Non-pigmented ciliary epithelial cell (primary cell): ENCODE data around the gene CEP131.

ENCODE experiments used
- DNase-seq: peaks from one replicate; pipeline ENCODE4 v3.0.0-alpha.2; 2010; ENCODE audit warnings: low read depth

CEP131 gene

GRCh38 chr17:81223762-81224130, 981 bp upstream of the CEP131 start:
- DNase-seq = no peak

DNA sequence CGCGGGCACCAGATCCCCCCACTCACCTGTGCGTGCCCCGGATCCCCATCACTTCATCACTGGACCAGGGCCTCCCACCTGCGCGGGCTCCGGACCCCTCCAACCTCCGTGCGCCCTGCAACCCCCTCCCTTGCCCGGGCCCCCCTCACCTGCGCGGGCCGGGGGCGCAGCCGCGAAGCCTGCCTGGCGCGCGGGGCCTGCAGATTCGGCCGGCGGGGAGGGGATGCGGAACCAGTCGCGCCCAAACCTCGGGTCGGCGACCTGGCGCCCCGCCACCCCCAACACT, 202 bp downstream of the CEP131 start:
- no peak for DNase-seq

DNA sequence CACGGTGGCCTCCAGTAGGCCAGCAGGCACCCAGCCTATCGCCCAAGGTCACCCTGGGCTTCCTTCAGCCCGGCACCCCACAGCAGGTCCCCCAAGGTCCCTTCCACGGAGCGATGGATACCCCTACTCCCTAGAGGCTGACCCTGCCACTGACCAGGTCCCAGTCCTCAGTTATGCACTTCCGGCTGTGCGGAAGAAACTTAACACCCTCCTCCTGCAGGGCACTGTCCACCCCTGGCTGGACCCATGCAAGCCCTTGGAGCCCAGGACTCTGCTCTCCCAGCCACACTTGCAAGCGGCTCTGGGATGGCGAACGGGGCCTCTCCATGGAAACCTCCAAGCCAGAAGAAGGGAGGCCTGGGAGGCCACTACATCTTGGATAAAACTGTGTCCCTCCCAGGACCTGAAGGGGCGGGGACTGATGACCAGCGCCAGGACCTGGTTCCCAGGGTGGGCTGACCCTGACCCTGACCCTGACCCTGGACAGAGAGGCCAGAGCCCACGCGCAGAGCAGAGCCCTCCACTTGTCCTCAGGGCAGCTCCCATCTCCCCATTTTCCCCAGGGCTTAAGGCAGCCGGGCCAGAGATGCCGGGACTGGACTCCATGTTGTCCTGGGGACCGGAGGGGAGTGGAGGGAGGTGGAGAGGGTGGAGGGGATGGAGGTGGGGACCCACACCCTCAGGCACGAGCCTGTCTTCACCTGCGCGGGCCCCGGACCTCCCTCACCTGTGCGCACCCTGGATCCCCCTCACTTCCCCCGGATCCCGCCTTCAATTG, 734 bp downstream of the CEP131 start:
- DNase-seq = no peak

- no peak for DNase-seq
Measured at GRCh38 chr17:81221371-81221841, 1.4 kb downstream of the CEP131 start.

DNA sequence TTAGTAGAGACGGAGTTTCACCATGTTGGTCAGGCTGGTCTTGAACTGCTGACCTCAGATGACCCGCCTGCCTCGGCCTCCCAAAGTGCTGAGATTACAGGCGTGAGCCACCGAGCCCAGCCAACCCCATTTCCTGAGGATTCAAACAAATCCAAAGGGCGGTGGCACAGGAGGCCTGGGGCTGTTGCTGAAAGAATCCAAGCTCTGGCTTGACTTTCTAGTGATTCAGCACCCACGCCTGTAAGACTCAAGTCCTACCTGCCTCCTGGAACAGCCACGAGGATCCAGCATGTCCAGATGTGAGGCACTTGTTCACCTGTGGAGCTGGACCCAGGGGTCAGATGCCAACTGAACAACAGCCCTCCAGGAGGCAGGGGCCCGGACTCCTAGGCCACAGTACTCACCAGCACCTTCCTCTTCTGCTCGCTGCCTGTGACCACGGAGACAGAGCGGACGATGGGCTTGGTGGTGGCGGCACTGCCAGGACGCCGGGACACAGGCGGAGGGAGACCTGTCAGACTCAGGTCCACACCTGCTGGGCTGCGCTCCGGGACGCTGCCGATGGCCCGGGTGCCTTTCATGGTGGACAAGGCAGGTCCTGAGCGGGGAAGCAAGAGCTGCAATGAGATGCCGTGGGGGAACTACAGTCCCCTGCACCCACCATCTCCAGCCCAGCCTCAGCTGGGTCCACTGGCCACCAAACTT, 3.1 kb downstream of the CEP131 start:
- no peak for DNase-seq

GRCh38 chr17:81218991-81219390, 3.8 kb downstream of the CEP131 start:
- DNase-seq = no peak

- DNase-seq = no peak
Measured at GRCh38 chr17:81218459-81218858, 4.3 kb downstream of the CEP131 start.

DNA sequence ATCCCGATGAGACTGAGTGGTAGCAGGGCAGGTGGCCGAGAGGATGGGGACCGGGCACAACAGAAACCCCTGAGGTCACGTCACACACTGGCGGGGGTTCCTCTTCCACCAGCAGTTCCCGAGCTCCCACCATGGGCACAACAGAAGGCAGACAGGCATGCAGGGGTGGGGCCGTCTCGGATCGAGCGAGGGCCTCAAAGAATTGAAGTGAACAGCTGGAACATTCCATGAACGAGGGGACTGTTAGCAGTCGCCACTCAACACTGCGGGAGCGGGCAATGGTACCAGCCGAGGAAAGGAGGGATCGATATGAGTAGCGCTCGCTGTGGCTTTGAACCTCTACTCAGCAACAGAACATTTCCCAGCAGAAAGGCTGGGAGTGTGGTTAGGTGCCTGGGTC, 5.3 kb downstream of the CEP131 start:
- DNase-seq = no peak

DNA sequence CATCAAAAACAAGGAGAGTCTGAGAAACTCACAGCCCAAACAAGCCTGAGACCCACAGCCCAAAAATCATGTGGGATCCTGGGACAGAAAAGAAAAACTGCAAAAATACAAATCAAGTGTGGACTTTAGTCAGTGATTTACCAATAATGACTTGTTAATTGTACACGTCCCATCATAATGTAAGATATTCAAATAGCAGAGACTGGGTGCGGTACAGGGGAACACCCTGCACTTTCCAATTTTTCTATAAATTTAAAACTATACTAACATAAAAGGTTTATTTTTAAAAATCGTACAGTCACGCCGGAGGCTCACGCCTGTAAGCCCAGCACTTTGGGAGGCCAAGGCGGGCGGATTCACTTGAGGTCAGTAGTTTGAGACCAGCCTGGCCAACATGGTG, 8.8 kb downstream of the CEP131 start:
- DNase-seq = no peak

DNA sequence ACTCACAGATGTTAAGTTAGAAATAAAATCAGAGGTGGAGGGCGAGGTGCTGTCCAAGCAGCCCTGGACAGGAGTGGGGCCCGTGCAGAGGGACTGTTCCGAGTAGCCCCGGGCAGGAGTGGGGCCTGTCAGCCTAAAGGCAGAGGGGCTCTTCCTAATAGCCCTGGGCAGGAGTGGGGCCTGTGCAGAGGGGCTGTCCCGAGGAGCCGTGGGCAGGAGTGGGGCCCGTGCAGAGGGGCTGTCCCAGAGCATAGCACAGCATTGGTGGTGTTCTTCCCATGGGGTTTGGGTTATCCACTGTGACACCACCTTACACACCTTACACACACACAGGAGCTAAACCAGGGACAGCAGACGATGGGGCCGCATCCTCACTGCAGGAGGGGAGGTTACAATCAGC, 10.4 kb downstream of the CEP131 start:
- no peak for DNase-seq

GRCh38 chr17:81210868-81211267, 11.9 kb downstream of the CEP131 start:
- DNase-seq = no peak

DNA sequence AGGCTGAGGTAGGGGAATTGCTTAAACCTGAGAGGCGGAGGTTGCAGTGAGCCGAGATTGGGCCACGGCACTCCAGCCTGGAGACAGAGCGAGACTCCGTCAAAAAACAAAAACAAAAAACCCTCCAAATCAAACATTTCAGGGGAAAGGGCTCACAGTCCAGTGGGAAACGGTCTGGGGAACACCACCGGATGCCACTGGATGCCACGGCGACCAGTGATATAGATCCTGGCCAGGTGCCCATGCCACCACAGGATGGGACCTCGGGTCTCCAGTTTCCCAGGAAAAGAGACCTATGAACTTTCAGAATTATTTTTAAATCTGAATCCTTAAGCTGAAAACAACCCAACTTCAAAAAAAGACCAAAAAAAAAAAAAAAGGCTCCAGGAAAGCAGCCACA, 12.3 kb downstream of the CEP131 start:
- no peak for DNase-seq

DNA sequence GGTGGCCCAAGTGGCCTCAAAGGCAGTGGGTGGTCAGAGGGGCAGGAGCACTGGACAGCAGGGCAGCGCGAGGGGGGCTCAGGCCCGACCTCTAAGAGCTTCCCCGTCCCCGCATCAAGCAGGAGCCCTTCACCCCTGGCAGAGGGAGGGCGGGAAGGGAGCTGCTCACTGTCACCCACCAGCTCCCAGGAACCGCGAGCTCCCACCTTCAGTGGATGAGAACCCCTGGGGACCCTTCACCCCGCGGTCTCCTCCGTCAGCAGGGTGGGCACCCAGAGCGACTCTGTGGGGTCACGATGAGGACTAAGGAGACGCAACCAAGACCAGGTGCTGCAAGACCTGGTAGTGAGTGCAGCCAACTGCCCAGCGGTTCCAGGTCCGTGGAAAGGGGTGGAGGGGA, 13.6 kb downstream of the CEP131 start:
- DNase-seq = no peak

- DNase-seq = no peak
Measured at GRCh38 chr17:81208651-81209050, 14.1 kb downstream of the CEP131 start.

DNA sequence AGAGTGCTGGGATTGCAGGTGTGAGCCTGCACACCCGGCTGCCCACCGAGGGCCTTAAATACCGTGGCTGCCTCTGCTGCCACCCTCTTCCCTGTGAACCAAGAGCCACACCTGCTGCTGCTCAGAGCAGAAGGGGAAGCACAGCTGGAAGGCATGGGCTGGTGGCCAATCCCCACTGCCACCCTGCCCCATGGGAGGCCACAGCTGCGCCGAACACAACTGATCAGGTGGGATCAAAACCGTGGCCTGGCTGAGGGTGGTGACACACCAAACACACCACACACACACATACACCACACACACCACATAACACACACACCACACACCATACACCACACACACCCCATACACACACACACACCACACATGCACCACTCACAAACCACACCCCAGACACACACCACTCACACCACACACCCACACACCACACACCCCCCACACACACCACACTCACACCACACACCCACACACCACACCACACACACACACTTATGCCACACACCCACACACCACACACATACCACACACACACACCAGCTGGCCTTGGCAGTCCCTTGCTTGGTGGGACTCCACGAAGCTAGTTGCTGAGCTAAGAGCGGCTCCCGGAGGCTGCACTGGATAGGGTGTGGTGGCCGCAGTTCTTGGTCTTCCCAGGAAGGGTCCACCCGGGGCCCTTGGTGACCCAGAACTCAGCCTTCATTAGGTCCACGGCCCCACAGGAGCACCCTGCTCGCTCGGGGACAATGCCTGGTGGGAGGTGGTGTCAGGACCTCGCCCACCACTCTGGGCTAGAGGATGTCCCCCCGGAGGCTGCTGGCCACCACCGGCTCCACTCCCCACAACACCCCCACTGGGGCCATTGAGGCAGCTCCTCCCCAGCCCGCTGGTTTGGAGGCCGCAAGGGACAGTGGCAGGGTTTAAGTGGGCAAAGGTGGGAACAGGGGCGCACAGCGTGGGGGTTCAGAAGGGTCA, 14.9 kb downstream of the CEP131 start:
- no peak for DNase-seq

GRCh38 chr17:81206657-81207056, 16.1 kb downstream of the CEP131 start:
- no peak for DNase-seq

DNA sequence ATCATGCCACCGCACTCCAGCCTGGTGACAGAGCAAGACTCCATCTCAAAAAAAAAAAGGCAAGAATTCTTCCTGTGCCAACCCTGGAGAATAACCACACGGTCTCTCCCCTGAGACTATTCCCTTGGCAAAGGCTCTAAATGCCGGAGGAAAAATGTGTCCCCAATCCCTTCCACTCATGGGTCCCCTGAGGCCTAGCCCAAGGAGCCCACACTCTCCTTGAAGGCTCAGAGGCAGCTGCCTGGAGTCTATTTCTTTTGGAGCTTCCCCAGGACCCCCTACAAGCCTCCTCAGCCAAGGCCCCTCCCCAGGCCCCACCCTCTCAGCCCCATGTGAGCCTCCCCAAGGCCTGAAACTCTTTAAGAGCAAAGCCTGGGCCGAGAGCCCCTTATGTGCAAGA, 16.6 kb downstream of the CEP131 start:
- DNase-seq = no peak

DNA sequence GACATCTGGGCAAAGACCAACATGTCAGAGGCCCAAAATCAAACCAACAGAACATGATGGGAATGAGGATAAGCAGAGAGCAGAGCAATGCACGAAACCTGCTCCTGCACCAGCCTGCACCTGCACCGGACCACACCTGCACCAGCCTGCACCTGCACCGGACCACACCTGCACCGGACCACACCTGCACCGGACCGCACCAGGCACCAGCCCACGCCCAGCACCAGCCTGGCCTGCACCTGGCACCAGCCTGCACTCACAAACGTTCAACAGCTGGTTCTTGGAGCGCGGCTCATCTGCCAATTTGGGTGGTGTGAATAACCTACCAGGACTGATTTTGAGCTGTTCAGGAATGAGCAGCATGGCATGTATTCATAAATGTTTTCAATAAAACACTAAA, 18.2 kb downstream of the CEP131 start:
- DNase-seq = no peak

DNA sequence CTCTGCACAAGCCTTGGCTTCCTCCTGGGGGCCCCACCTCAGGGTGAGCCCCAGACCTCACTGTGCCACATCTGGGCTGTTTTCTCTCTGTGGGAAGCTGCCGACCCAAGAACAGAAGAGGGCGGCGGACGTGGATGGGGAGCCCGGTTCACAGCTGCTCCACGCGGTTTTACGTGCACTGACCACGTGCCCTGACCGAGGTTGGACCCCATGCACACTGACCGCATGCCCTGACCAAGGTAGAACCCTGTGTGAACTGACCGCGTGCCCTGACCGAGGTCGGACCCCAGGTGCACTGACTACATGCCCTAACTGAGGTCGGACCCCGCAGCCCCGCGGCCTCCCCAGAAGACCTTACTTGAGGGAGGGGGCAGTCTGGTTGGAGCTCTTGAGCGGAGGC, 19.6 kb downstream of the CEP131 start:
- DNase-seq = no peak

DNA sequence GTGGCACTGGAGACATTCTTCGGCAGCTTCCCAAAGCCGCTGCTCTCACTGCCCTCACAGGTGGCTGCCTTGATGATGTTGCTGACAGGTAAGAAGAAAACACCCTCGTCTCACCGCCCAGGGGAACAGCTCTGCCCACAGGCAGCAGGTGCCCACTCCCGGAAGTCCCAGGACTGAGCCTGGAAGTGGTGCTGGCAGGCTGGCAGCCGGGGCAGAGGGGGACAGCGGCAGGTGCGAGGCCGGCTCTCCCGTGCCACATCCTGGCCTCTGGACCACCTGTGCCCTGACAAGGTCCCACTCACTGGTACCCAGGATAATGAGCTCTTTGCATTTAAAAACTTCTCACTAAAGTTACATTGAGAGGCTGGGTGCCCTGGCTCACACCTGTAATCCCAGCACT, 20.4 kb downstream of the CEP131 start:
- no peak for DNase-seq

DNA sequence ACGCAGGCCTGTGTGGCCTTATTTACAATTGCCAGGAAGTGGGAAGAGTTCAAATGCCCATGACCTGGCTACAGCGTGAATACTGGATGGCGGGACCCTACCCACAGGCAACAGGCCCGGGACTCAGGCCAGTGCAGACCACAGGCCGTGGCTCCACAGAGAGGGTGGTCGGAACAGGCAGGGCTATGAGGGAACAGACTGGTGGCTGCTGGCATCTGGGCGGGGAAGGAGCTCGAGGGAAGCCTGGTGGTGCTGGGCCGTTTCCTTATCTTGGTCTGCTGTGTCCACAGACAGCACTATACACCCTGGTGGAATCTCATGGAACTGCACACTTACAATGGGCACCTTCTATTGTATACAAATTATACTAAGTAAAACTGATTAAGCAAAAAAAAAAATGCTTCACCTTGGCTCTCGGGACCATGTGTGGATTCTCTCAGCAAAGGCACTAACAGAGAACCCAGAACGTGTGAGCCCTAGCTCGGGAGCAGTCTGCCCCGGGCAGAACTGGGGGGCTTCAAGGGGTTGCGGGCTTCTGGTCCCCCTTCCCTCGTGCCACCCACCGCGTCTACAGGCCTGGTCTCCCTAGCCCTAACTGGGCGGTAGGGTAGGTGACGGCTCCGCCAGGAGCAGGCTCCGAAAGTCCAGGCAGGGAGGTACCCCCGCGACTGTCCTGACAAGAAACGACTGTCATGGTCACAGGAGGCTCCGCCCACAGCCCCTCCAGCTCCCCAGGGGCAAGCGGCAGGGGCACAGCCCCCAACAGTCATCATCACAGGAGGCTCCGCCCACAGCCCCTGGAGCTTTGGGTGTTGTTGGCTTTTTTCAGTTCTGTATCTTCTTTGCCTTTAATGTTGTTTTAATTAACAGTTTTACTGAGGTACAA, 21.8 kb downstream of the CEP131 start:
- peak; percentile 35 for DNase-seq

DNA sequence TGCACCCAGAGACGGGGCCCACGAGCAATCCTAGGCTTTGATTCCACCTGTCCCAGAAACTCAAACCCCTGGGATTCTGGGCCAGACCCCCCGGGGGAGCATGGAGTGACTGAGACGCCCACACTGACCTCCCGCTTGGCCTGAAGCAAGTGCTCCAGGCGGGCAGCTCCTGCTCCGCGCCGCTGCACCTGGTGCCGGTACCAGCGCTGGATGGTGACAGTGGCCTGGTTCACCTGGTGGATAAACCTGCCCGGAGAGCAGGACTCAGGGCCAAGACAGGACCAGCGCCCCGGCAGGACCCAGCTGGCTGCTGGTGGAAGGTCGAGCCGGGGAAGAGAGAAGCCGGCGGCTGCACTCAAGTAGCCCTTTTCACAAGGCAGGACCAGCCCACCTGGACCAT, 22.6 kb downstream of the CEP131 start:
- no peak for DNase-seq
